HG03280 (cell line): Measurements from ENCODE around the gene PLA2G6.
"Not testable (repeated sequence)": the region's sequence is repeated elsewhere in the genome, so short reads cannot be mapped to it uniquely, and the experiment has no call there.

Experiments
- ATAC-seq: cut with Tn5 transposase; IDR thresholded peaks from one replicate; pipeline ENCODE4 v1.9.1; 2021; ENCODE audit warnings: mild to moderate bottlenecking, moderate library complexity; ENCODE audit not compliant: unreplicated experiment

PLA2G6 gene

GRCh38 chr22:38193580-38193979, 11.9 kb upstream of the PLA2G6 start:
- ATAC-seq: no peak

GRCh38 chr22:38192475-38192863, 10.8 kb upstream of the PLA2G6 start:
- ATAC-seq: no peak

- ATAC-seq: no peak
These were observed 10.3 kb upstream of the PLA2G6 start for GRCh38 chr22:38191731-38192474.

GRCh38 chr22:38191055-38191454, 9.4 kb upstream of the PLA2G6 start:
- ATAC-seq: no peak

GRCh38 chr22:38190581-38190980, 9.0 kb upstream of the PLA2G6 start:
- ATAC-seq: no peak

GRCh38 chr22:38189104-38189503, 7.5 kb upstream of the PLA2G6 start:
- no peak for ATAC-seq

- ATAC-seq: no peak
These were observed 6.0 kb upstream of the PLA2G6 start for GRCh38 chr22:38187413-38188212.

GRCh38 chr22:38186429-38186828, 4.8 kb upstream of the PLA2G6 start:
- ATAC-seq: no peak

- ATAC-seq: no peak
These were observed 3.2 kb upstream of the PLA2G6 start for GRCh38 chr22:38184788-38185187.

- ATAC-seq: no peak
These were observed 683 bp downstream of the PLA2G6 start for GRCh38 chr22:38180841-38181452.

- not testable (repeated sequence) for ATAC-seq
These were observed 3.1 kb downstream of the PLA2G6 start for GRCh38 chr22:38178605-38178937.

- ATAC-seq: no peak
These were observed 3.6 kb downstream of the PLA2G6 start for GRCh38 chr22:38177926-38178604.

- ATAC-seq: not testable (repeated sequence)
These were observed 4.1 kb downstream of the PLA2G6 start for GRCh38 chr22:38177571-38177925.

GRCh38 chr22:38177044-38177443, 4.6 kb downstream of the PLA2G6 start:
- ATAC-seq: no peak

- ATAC-seq: no peak
These were observed 5.4 kb downstream of the PLA2G6 start for GRCh38 chr22:38176170-38176741.

- ATAC-seq: no peak
These were observed 6.2 kb downstream of the PLA2G6 start for GRCh38 chr22:38175206-38176118.

GRCh38 chr22:38174626-38175025, 7.0 kb downstream of the PLA2G6 start:
- ATAC-seq: no peak

GRCh38 chr22:38173641-38173906, 8.1 kb downstream of the PLA2G6 start:
- ATAC-seq: no peak

GRCh38 chr22:38172832-38173640, 8.6 kb downstream of the PLA2G6 start:
- no peak for ATAC-seq
